Tibial nerve (tissue), 4 donors: ENCODE measurements around the gene AP3S2.

Source experiments
- EP300 ChIP-seq, 2 donors: sonication (generic); formaldehyde crosslinking; IDR thresholded peaks; one replicate each; pipeline ENCODE4 v1.6.1; 2017; ENCODE audit warnings: antibody characterized with exemption in 2 of 2, mild to moderate bottlenecking in 1 of 2
- POLR2A ChIP-seq, 2 donors: fragments of 450-650 bp; IDR thresholded peaks; one replicate each; pipeline ENCODE4 v1.6.1; 2017; ENCODE audit warnings: antibody characterized with exemption in 2 of 2, mild to moderate bottlenecking in 2 of 2, moderate library complexity in 2 of 2
- TF ChIP-seq, protein P1 (sequence below), 5 experiments: fragments of 200-600 bp in 3 of 5; fragments of 450-650 bp in 2 of 5; sonication (generic) in 3 of 5; IDR thresholded peaks; one replicate each; pipeline ENCODE4 v1.5.1; 2016 to 2019; ENCODE audit warnings: antibody characterized with exemption in 5 of 5, mild to moderate bottlenecking in 3 of 5, moderate library complexity in 2 of 5

DNA sequence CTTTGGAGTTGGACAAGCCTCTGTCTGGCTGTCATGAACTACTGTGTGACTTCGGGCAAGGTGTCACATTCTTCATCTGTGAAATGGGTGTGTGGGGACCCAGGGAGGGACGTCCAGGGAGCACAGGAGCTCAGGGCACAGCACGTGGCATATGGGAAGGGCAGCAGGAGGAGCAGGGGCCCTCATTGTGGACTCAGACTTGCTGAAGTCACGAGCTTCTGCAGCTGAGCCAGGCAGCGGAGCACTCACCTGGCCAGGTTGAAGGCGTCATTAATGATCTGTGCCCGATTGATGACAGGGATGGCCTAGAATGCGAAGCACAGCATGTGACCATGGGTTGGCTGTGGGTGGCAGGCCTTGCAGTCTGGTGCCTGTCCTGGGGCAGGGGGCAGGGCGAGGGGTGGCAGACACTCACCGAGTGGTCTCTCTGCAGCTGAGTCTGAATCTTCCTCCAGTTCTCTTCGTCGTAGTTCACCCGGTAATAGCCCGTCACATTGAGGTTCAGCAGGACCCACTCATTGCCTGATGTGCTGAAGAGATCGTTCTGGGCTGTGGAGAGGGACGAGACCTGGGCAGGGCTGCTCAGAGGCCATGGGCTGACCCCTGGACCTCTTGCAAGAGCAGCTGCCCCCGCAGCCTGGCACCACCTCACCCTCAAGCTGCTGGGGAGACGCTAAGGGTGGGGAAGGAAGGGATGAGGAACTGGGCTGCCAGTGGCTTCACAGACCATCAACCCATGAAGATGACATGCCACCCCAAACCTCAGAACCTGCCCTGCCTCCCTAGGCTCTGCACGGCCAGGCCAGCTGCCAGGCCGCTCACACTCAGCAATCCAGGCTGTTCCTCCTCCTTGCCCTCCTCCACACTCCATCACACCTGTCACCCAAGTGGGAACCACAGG, 94.5 kb downstream of the AP3S2 start:
- TF ChIP-seq, protein P1, sequence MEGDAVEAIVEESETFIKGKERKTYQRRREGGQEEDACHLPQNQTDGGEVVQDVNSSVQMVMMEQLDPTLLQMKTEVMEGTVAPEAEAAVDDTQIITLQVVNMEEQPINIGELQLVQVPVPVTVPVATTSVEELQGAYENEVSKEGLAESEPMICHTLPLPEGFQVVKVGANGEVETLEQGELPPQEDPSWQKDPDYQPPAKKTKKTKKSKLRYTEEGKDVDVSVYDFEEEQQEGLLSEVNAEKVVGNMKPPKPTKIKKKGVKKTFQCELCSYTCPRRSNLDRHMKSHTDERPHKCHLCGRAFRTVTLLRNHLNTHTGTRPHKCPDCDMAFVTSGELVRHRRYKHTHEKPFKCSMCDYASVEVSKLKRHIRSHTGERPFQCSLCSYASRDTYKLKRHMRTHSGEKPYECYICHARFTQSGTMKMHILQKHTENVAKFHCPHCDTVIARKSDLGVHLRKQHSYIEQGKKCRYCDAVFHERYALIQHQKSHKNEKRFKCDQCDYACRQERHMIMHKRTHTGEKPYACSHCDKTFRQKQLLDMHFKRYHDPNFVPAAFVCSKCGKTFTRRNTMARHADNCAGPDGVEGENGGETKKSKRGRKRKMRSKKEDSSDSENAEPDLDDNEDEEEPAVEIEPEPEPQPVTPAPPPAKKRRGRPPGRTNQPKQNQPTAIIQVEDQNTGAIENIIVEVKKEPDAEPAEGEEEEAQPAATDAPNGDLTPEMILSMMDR (IDR thresholded peaks at IDR 0.05) = no peak
- no peak for TF ChIP-seq POLR2A (IDR thresholded peaks at IDR 0.05)
- no peak for TF ChIP-seq EP300 (IDR thresholded peaks at IDR 0.05)
